ENCODE data around the gene DMD.

The DMD gene

GRCh38 chrX:31333165-31333831, 1878.1 kb downstream of the DMD start:
- Histone ChIP-seq H3K36me3 (ENCODE audit: insufficient read depth, low read length) (no peaks in the 10 kb centered on the region), H3K9me2 (replicated peaks; ENCODE audit: low read depth, low read length) (no peaks in the 10 kb centered on the region), H3K4me1 (ENCODE audit: insufficient read depth, low read length, poor library complexity, severe bottlenecking) (no peaks in the 10 kb centered on the region), H3K9me3 (ENCODE audit: insufficient read depth, low read depth, low read length) (no peaks in the 10 kb centered on the region), H2AFZ (ENCODE audit: low read length) (no peak overlapping the region), H3K27me3 (ENCODE audit: insufficient read depth, low read length, poor library complexity, severe bottlenecking) (no peaks in the 10 kb centered on the region), H3K79me2 (ENCODE audit: insufficient read depth, low read length) (no peaks in the 10 kb centered on the region), H3K4me3 (ENCODE audit: low read length, poor library complexity, severe bottlenecking) (no peak overlapping the region), H3K4me2 (ENCODE audit: low read depth, low read length, poor library complexity, severe bottlenecking) (no peak overlapping the region), H3F3A (ENCODE audit: low read depth) (no peaks in the 10 kb centered on the region), H4K20me1 (ENCODE audit: insufficient read depth, low read length, poor library complexity, severe bottlenecking) (no peaks in the 10 kb centered on the region), H3K9ac (ENCODE audit: low read depth, low read length, poor library complexity, severe bottlenecking) (no peak overlapping the region)
- TF ChIP-seq CTCF (conservative IDR thresholded peaks at IDR 0.05; ENCODE audit: low read length) (no peak), EZH2phosphoT487 (IDR thresholded peaks at IDR 0.05; ENCODE audit: borderline replicate concordance) (no peak)

GRCh38 chrX:31331928-31332327, 1879.4 kb downstream of the DMD start:
- no peak overlapping the region for H3K4me2 ChIP-seq (ENCODE audit: low read depth, low read length, poor library complexity, severe bottlenecking)

GRCh38 chrX:31331015-31331414, 1880.3 kb downstream of the DMD start:
- Histone ChIP-seq H3K4me2 (ENCODE audit: low read depth, low read length, poor library complexity, severe bottlenecking) (no peak overlapping the region), H3K4me1 (ENCODE audit: insufficient read depth, low read length, poor library complexity, severe bottlenecking) (no peaks in the 10 kb centered on the region), H3K36me3 (ENCODE audit: insufficient read depth, low read length) (no peaks in the 10 kb centered on the region), H4K20me1 (ENCODE audit: insufficient read depth, low read length, poor library complexity, severe bottlenecking) (no peaks in the 10 kb centered on the region), H3K9me3 (ENCODE audit: insufficient read depth, low read depth, low read length) (no peaks in the 10 kb centered on the region), H3K9me2 (replicated peaks; ENCODE audit: low read depth, low read length) (no peaks in the 10 kb centered on the region), H3K4me3 (ENCODE audit: low read length, poor library complexity, severe bottlenecking) (no peak overlapping the region), H3F3A (ENCODE audit: low read depth) (no peaks in the 10 kb centered on the region), H2AFZ (ENCODE audit: low read length) (no peak overlapping the region), H3K9ac (ENCODE audit: low read depth, low read length, poor library complexity, severe bottlenecking) (no peak overlapping the region), H3K27me3 (ENCODE audit: insufficient read depth, low read length, poor library complexity, severe bottlenecking) (no peaks in the 10 kb centered on the region), H3K79me2 (ENCODE audit: insufficient read depth, low read length) (no peaks in the 10 kb centered on the region)
- TF ChIP-seq EZH2phosphoT487 (IDR thresholded peaks at IDR 0.05; ENCODE audit: borderline replicate concordance) (no peak), CTCF (conservative IDR thresholded peaks at IDR 0.05; ENCODE audit: low read length) (no peak)

More at GRCh38 chrX:31331928-31332327, 1879.4 kb downstream of the DMD start:
- TF ChIP-seq CTCF (conservative IDR thresholded peaks at IDR 0.05; ENCODE audit: low read length) (no peak), EZH2phosphoT487 (IDR thresholded peaks at IDR 0.05; ENCODE audit: borderline replicate concordance) (no peak)
- Histone ChIP-seq H3K79me2 (ENCODE audit: insufficient read depth, low read length) (no peaks in the 10 kb centered on the region), H3K9me2 (replicated peaks; ENCODE audit: low read depth, low read length) (no peaks in the 10 kb centered on the region), H3K36me3 (ENCODE audit: insufficient read depth, low read length) (no peaks in the 10 kb centered on the region), H3K9me3 (ENCODE audit: insufficient read depth, low read depth, low read length) (no peaks in the 10 kb centered on the region), H3K4me3 (ENCODE audit: low read length, poor library complexity, severe bottlenecking) (no peak overlapping the region), H3K4me1 (ENCODE audit: insufficient read depth, low read length, poor library complexity, severe bottlenecking) (no peaks in the 10 kb centered on the region), H4K20me1 (ENCODE audit: insufficient read depth, low read length, poor library complexity, severe bottlenecking) (no peaks in the 10 kb centered on the region), H3K27me3 (ENCODE audit: insufficient read depth, low read length, poor library complexity, severe bottlenecking) (no peaks in the 10 kb centered on the region), H3F3A (ENCODE audit: low read depth) (no peaks in the 10 kb centered on the region), H2AFZ (ENCODE audit: low read length) (0 out of 2 replicates have a peak overlapping the region, but pooled peaks have one; percentile 27), H3K9ac (ENCODE audit: low read depth, low read length, poor library complexity, severe bottlenecking) (no peak overlapping the region)
